M059J (cell line): Measurements from ENCODE around the gene TMEM254. TPM values are rescaled to one million over a fixed set of nuclear protein-coding genes. Genes with fewer than 3 reads are reported as not detected.
"Not testable (repeated sequence)": the region's sequence is repeated elsewhere in the genome, so short reads cannot be mapped to it uniquely, and the experiment has no call there.

Source experiments
- DNase-seq: peaks from one replicate; pipeline ENCODE4 v3.0.0-alpha.2; 2012; ENCODE audit warnings: low read depth
- total RNA-seq: library from RNA; depleted of rRNA; stranded (reverse); fragments of >200 nt; shearing (Covaris generic); gene quantifications from 2 replicates; pipeline ENCODE4 v1.2.3, GENCODE V29; 2014

TMEM254 gene
- total RNA-seq, 1 experiment from 2014 or later: 20.6 TPM

DNA sequence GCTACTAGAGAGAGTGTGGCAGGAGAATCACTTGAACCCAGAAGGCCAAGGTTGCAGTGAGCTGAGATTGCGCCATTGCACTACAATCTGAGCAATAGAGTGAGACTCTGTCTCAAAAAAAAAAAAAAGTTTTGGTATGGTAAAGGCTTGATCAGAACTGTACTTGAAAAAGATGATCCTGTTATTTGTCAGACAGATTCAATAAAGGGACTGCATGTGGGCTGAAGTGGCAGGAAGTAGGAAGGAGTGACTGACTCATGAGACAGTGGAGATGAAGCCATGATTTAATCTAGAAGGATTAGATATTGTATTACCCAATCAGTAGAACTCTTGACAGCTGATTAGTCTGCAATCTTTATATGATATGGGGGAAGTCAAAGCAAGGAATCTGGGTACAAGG is 2.7 kb upstream of the TMEM254 start:
- peak; percentile 20 for DNase-seq

DNA sequence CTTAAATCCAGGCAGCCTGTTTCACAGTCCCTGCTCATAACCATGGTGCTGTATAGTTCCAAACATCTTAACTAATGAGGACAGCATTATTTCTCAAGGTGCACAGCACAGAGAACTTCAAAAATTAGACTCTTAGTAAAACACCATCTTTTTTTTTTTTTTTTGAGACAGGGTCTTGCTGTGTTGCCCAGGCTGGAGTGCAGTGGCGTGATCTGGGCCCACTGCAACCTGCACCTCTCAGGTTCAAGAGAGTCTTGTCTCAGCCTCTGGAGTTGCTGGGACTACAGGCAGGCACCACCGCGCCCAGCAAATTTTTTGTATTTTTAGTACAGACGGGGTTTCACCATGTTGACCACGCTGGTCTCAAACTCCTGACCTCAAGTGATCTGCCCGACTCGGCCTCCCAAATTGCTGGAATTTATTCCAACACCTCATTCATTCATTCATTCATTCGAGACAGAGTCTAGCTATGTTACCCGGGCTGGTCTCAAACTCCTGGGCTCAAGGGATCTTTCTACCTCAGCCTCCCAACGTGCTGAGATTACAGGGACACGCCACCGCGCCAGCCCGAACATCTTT is 507 bp upstream of the TMEM254 start:
- DNase-seq: no peak

GRCh38 chr10:80079312-80079719 is 851 bp downstream of the TMEM254 start:
- no peak for DNase-seq

- DNase-seq: no peak
Observed at GRCh38 chr10:80081026-80081425, 2.6 kb downstream of the TMEM254 start.

- DNase-seq: peak; percentile 41
Observed at GRCh38 chr10:80081801-80082750, 3.6 kb downstream of the TMEM254 start.

DNA sequence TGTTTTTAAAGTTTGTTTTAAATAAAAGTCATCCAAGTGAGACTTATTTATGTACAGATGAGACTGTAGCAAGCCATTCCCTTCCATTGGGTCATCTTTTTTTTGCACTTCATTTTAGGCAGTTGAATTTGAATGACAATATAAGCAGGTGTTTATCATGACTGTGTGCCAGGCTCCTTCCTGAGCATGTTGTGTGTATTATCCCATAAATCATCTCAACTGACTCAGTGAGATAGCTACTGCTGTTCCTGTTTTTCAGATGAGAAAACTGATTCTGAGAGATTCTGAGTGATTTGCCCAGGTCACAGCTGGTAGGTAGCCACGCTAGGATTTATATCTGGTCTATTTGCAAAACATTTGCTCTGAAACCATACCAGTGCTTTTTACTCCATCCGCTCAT is 11.7 kb downstream of the TMEM254 start:
- no peak for DNase-seq

GRCh38 chr10:80094231-80094630 is 15.8 kb downstream of the TMEM254 start:
- no peak for DNase-seq

DNA sequence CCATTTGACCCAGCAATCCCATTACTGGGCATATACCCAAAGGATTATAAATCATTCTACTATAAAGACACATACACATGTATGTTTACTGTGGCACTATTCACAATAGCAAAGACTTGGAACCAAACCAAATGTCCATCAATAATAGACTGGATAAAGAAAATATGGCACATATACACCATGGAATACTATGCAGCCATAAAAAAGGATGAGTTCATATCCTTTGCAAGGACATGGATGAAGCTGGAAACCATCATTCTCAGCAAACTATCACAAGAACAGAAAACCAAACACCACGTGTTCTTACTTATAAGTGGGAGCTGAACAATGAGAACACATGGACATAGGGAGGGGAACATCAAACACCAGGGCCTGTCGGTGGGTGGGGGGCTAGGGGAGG is 19.8 kb downstream of the TMEM254 start:
- DNase-seq: not testable (repeated sequence)

GRCh38 chr10:80099295-80099694 is 20.8 kb downstream of the TMEM254 start:
- not testable (repeated sequence) for DNase-seq

DNA sequence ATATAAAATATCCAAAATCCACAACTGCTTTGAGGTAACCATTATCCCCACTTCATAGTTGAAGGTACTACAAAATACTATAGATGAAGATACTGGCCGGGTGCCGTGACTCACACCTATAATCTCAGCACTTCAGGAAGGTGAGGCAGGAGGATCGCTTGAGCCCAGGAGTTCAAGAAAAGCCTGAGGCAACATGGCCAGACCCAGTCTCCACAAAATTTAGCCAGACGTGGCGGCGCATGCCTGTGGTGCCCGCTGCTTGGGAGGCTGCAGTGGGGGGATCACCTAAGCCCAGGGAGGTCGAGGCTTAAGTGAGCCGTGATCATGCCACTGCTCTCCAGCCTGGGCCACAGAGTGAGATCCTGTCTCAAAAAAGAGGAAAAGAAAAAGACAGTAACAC is 21.7 kb downstream of the TMEM254 start:
- no peak for DNase-seq

- DNase-seq: no peak
Observed at GRCh38 chr10:80100861-80101695, 22.6 kb downstream of the TMEM254 start.

DNA sequence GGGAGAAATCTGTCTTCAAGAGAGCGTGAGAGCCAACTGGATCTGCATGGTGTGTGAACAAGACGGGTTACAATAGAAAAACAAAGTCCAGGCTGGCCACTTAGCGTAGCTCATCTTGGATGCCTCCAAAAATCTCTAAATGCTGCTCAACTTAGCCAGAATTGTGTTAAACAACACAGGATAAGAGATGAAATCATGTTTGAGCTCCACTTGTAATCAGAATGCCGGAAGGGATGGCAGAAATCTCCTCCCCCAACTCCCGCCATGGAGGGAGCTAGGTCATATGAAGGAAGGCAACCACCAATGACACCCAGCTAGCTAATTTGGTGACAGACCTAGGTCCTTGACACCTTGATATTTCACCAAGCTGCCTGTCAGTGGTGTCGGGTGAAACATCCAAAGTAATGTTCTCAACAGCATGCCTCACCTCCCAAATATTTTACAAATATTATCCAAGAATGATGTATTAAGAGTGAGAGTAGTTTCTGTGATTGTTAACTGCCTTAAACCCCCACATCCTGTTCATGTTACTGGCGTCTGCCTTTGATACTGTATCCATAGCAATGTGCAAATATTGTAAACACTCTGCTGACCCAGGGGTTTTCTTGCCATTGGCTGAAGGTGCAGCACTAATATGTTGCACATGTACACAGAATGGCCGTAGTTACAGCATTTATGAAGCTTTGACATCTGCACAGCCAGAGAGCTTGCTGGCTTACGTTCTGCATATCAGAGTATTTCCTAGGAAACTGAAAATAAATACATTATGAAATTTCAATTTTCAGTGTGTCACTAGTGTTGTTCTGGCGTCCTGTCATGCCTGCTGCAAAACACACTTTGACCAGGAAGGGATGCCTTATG is 25.8 kb downstream of the TMEM254 start:
- peak; percentile 70 for DNase-seq

GRCh38 chr10:80108576-80109239 is 30.2 kb downstream of the TMEM254 start:
- no peak for DNase-seq

DNA sequence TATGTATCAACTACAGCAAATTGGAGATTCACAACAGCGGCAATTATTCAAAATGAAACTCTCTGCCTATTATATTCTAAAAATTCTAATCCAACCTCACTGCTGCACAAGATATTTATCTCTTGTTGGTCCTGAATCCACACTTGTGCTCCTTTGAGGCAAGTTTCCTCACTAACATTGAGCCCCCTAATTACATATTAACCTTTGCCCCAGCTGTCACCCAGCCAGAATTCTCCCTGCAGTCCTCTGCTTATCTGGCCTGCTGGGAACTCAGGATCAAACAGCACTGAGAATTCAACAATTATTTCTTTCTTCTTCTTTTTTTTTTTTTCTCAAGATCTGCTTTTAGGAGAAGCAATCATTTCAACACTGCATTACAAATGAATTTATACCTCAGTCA is 32.5 kb downstream of the TMEM254 start:
- DNase-seq: no peak

GRCh38 chr10:80118669-80119068 is 40.2 kb downstream of the TMEM254 start:
- no peak for DNase-seq

GRCh38 chr10:80122110-80122710 is 43.7 kb downstream of the TMEM254 start:
- DNase-seq: peak; percentile 36

DNA sequence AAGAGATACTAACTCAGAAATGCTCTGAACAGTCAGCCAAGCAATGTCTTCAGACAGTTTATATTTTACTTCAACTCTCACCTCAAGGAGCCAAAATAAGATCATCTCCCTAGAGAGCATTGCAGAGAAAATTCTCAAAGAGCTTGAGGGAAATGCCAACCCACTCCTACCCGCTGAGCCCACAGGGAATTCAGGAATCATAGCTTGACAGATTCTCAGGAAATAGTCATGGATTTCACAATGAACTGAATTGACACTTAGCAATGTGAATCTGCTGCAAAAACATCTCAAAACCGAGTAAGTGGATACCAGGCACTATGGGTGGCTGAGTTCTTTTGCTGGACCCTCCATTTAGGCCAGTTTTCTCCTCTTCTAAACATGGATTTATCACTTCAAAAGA is 44.3 kb downstream of the TMEM254 start:
- DNase-seq: no peak

DNA sequence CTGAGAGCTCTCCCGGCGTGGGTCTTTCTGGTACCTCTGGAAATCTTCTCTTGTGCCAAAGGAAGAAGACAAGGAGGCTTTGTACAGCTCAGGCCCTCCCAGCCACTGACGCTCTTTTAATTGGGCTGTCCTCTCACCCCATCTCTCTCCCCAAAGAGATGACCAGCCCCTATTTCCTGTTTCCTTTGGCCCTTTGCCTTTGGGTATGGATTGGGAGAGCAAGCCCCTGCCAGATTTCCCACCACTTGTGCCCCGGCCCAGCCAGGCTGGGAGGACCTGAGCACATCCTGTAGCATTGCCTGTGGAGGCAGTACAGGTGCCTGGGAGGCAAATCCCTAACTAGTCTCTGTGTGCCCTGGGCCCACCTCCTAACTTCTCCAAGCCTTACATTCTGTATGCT is 48.4 kb downstream of the TMEM254 start:
- no peak for DNase-seq

GRCh38 chr10:80131499-80131901 is 53.0 kb downstream of the TMEM254 start:
- peak; percentile 48 for DNase-seq
